Suppressor macrophage (primary cell): Measurements from ENCODE around the gene EPHA10.

Experiments
- DNase-seq, 4 experiments: peaks; one replicate each; pipeline ENCODE4 v3.0.0-alpha.2; 2020 to 2022

The EPHA10 gene

GRCh38 chr1:37732111-37732780 lies 32.7 kb downstream of the EPHA10 start:
- DNase-seq: no peak

GRCh38 chr1:37731312-37732019 lies 33.5 kb downstream of the EPHA10 start:
- peak in 2 of 4 experiments; percentile 11 to 19 for DNase-seq

GRCh38 chr1:37730376-37730775 lies 34.5 kb downstream of the EPHA10 start:
- DNase-seq: peak in 3 of 4 experiments; percentile 30 to 45 (median 36)

- no peak for DNase-seq
These were observed 36.5 kb downstream of the EPHA10 start for GRCh38 chr1:37728416-37728815.

- no peak for DNase-seq
These were observed 38.0 kb downstream of the EPHA10 start for GRCh38 chr1:37726751-37727585.

GRCh38 chr1:37725851-37726613 lies 38.9 kb downstream of the EPHA10 start:
- DNase-seq: no peak

- no peak for DNase-seq
These were observed 40.3 kb downstream of the EPHA10 start for GRCh38 chr1:37724575-37724974.

- no peak for DNase-seq
These were observed 41.4 kb downstream of the EPHA10 start for GRCh38 chr1:37723390-37724078.

GRCh38 chr1:37723072-37723389 lies 41.9 kb downstream of the EPHA10 start:
- DNase-seq: no peak

- no peak for DNase-seq
These were observed 42.5 kb downstream of the EPHA10 start for GRCh38 chr1:37722181-37723071.

- DNase-seq: no peak
These were observed 43.4 kb downstream of the EPHA10 start for GRCh38 chr1:37721565-37721964.

- no peak for DNase-seq
These were observed 44.4 kb downstream of the EPHA10 start for GRCh38 chr1:37720231-37721130.

- DNase-seq: no peak
These were observed 45.2 kb downstream of the EPHA10 start for GRCh38 chr1:37719572-37720195.

GRCh38 chr1:37718901-37719571 lies 45.9 kb downstream of the EPHA10 start:
- DNase-seq: no peak

GRCh38 chr1:37718181-37718900 lies 46.6 kb downstream of the EPHA10 start:
- no peak for DNase-seq

GRCh38 chr1:37717631-37718030 lies 47.3 kb downstream of the EPHA10 start:
- no peak for DNase-seq

- DNase-seq: no peak
These were observed 48.6 kb downstream of the EPHA10 start for GRCh38 chr1:37716321-37716720.

GRCh38 chr1:37714689-37715088 lies 50.2 kb downstream of the EPHA10 start:
- DNase-seq: peak in 2 of 4 experiments; percentile 7 to 41
